GM23338 (cell line): ENCODE data around the gene GHR. TPM values are rescaled to one million over a fixed set of nuclear protein-coding genes. Genes with fewer than 3 reads are reported as not detected.

ENCODE experiments used
- ATAC-seq: fragments of 200-7000 bp; cut with Tn5 transposase; 3 replicates; pipeline ENCODE4 v1.9.1; 2020
- DNase-seq: peaks from one replicate; pipeline ENCODE4 v3.0.0-alpha.2; 2015; ENCODE audit warnings: low spot score
- H2AFZ ChIP-seq: fragments of 200-600 bp; sonication (generic); 2 replicates; pipeline ENCODE4 v1.8.0; 2016; ENCODE audit warnings: antibody characterized with exemption, mild to moderate bottlenecking, moderate library complexity
- H3F3A ChIP-seq: fragments of 200-600 bp; sonication (generic); replicated peaks from 2 replicates; pipeline ENCODE4 v1.8.0; 2017; ENCODE audit warnings: antibody characterized with exemption, mixed run types, low read depth
- H3K27ac ChIP-seq: fragments of 200-600 bp; sonication (generic); 2 replicates; pipeline ENCODE4 v1.6.1; 2016; ENCODE audit warnings: low read depth
- H3K27me3 ChIP-seq: fragments of 200-600 bp; sonication (generic); 2 replicates; pipeline ENCODE4 v1.8.0; 2016; ENCODE audit warnings: mild to moderate bottlenecking, mixed run types, moderate library complexity; ENCODE audit not compliant: insufficient read depth
- H3K36me3 ChIP-seq: fragments of 200-600 bp; sonication (generic); 2 replicates; pipeline ENCODE4 v1.8.0; 2016; ENCODE audit warnings: mild to moderate bottlenecking; ENCODE audit not compliant: insufficient read depth
- H3K4me1 ChIP-seq: fragments of 200-600 bp; sonication (generic); 2 replicates; pipeline ENCODE4 v1.8.0; 2016; ENCODE audit warnings: mild to moderate bottlenecking, moderate library complexity; ENCODE audit not compliant: insufficient read depth
- H3K4me2 ChIP-seq: fragments of 200-600 bp; sonication (generic); 2 replicates; pipeline ENCODE4 v1.7.1; 2017; ENCODE audit warnings: mixed run types
- H3K4me3 ChIP-seq: fragments of 200-600 bp; sonication (generic); 2 replicates; pipeline ENCODE4 v1.6.1; 2016; ENCODE audit warnings: mixed run types
- H3K79me2 ChIP-seq: fragments of 200-600 bp; sonication (generic); replicated peaks from 2 replicates; pipeline ENCODE4 v1.8.0; 2017; ENCODE audit warnings: mild to moderate bottlenecking; ENCODE audit not compliant: insufficient read depth
- H3K9me2 ChIP-seq: fragments of 200-600 bp; sonication (generic); 2 replicates; pipeline ENCODE4 v1.8.0; 2017; ENCODE audit not compliant: insufficient read depth
- H4K20me1 ChIP-seq: fragments of 200-600 bp; sonication (generic); replicated peaks from 2 replicates; pipeline ENCODE4 v1.8.0; 2017; ENCODE audit warnings: mild to moderate bottlenecking; ENCODE audit not compliant: insufficient read depth
- H3K27ac Mint-ChIP-seq: 2 replicates; pipeline ENCODE4 v1.8.0; 2020; ENCODE audit warnings: inconsistent platforms, mild to moderate bottlenecking, moderate library complexity, mixed read lengths
- H3K27me3 Mint-ChIP-seq: 3 replicates; pipeline ENCODE4 v1.8.0; 2022; ENCODE audit warnings: low read depth, mild to moderate bottlenecking, moderate library complexity, mixed read lengths, inconsistent platforms; ENCODE audit not compliant: insufficient read depth, poor library complexity
- H3K36me3 Mint-ChIP-seq: 3 replicates; pipeline ENCODE4 v1.8.0; 2021; ENCODE audit warnings: low read depth, mild to moderate bottlenecking, inconsistent platforms, moderate library complexity, mixed read lengths
- H3K4me1 Mint-ChIP-seq: 3 replicates; pipeline ENCODE4 v1.8.0; 2020; ENCODE audit warnings: mild to moderate bottlenecking, inconsistent platforms, mixed read lengths
- H3K4me3 Mint-ChIP-seq: 3 replicates; pipeline ENCODE4 v1.8.0; 2021; ENCODE audit warnings: moderate library complexity, mild to moderate bottlenecking, inconsistent platforms, mixed read lengths
- H3K9me3 Mint-ChIP-seq: 3 replicates; pipeline ENCODE4 v1.8.0; 2020; ENCODE audit warnings: moderate library complexity, mild to moderate bottlenecking, inconsistent platforms, mixed read lengths
- CREB1 ChIP-seq: fragments of 250-450 bp; sonication (Bioruptor Pico); IDR thresholded peaks from 2 replicates; pipeline ENCODE4 v1.5.0; 2020; ENCODE audit warnings: low read depth, mild to moderate bottlenecking, moderate library complexity
- CTCF ChIP-seq, 2 experiments: fragments of 200-600 bp in 1 of 2; sonication (generic) in 1 of 2; conservative IDR thresholded peaks; 2 replicates each; pipeline versions ENCODE4 v1.5.1 to v1.6.1; 2016 to 2017; ENCODE audit warnings: antibody characterized with exemption in 2 of 2, low read depth in 2 of 2, mild to moderate bottlenecking in 2 of 2, moderate library complexity in 1 of 2
- ETS1 ChIP-seq: IDR thresholded peaks from 2 replicates; pipeline ENCODE4 v1.6.1; 2016; ENCODE audit warnings: antibody characterized with exemption
- EZH2 ChIP-seq: fragments of 200-600 bp; sonication (generic); IDR thresholded peaks from one replicate; pipeline ENCODE4 v1.8.0; 2017; ENCODE audit warnings: antibody characterized with exemption, mild to moderate bottlenecking, low read depth; ENCODE audit not compliant: unreplicated experiment
- EZH2phosphoT487 ChIP-seq: fragments of 200-600 bp; sonication (generic); IDR thresholded peaks from one replicate; pipeline ENCODE4 v1.8.1; 2018; ENCODE audit warnings: antibody characterized with exemption; ENCODE audit not compliant: unreplicated experiment
- JUNB ChIP-seq: IDR thresholded peaks from one replicate; pipeline ENCODE4 v1.6.1; 2016; ENCODE audit warnings: antibody characterized with exemption; ENCODE audit not compliant: unreplicated experiment
- NANOG ChIP-seq: IDR thresholded peaks from 2 replicates; pipeline ENCODE4 v1.6.1; 2016; ENCODE audit warnings: antibody characterized with exemption, borderline replicate concordance
- POLR2AphosphoS5 ChIP-seq: IDR thresholded peaks from 2 replicates; pipeline ENCODE4 v1.6.1; 2016; ENCODE audit warnings: antibody characterized with exemption, low read depth
- REST ChIP-seq: IDR thresholded peaks from one replicate; pipeline ENCODE4 v1.6.1; 2018; ENCODE audit warnings: antibody characterized with exemption; ENCODE audit not compliant: unreplicated experiment
- STAT1 ChIP-seq: IDR thresholded peaks from one replicate; pipeline ENCODE4 v1.6.1; 2016; ENCODE audit warnings: antibody characterized with exemption; ENCODE audit not compliant: unreplicated experiment
- ZNF114 ChIP-seq: fragments of 250-450 bp; sonication (Bioruptor Pico); IDR thresholded peaks from 2 replicates; pipeline ENCODE4 v1.5.0; 2020; ENCODE audit warnings: mild to moderate bottlenecking, moderate library complexity
- ZNF331 ChIP-seq: fragments of 250-450 bp; sonication (Bioruptor Pico); IDR thresholded peaks from 2 replicates; pipeline ENCODE4 v1.5.0; 2020; ENCODE audit warnings: low read depth, mild to moderate bottlenecking, moderate library complexity
- ZNF462 ChIP-seq: fragments of 250-450 bp; sonication (Bioruptor Pico); IDR thresholded peaks from 2 replicates; pipeline ENCODE4 v1.5.0; 2020; ENCODE audit warnings: mild to moderate bottlenecking, moderate library complexity
- polyA plus RNA-seq: library from polyadenylated mRNA; unstranded; fragments of >200 nt; fragmentation: Nextera tagmentation; extraction: Ambion mirVana; gene quantifications from 2 replicates; pipeline ENCODE4 v1.2.1, GENCODE V29; 2016
- total RNA-seq: library from RNA; depleted of rRNA; stranded (reverse); fragments of >200 nt; shearing (Covaris generic); gene quantifications from 2 replicates; pipeline ENCODE4 v1.2.3, GENCODE V29; 2014

The GHR gene
- total and polyA plus RNA-seq, 2 experiments from 2014 or later = 0.21 to 1.9 TPM

GRCh38 chr5:42626462-42626861 is 203.2 kb downstream of the GHR start:
- H3K36me3 Mint-ChIP-seq = no peaks in the 10 kb centered on the region
- Histone ChIP-seq H3K4me1 (no peaks in the 10 kb centered on the region; the same call in 1 of the 2 replicates), H3K27ac (no peak overlapping the region), H2AFZ (no peak overlapping the region), H3K9me2 (peaks cover 2% of the 10 kb centered on the region; the same call in 1 of the 2 replicates), H3F3A (no peaks in the 10 kb centered on the region), H4K20me1 (no peaks in the 10 kb centered on the region), H3K27me3 (no peaks in the 10 kb centered on the region), H3K4me2 (peak overlapping the region; percentile 30; the same call in 1 of the 2 replicates), H3K79me2 (no peaks in the 10 kb centered on the region), H3K36me3 (no peaks in the 10 kb centered on the region), H3K4me3 (no peak overlapping the region)
- ATAC-seq (no peak), DNase-seq (no peak)
- H3K27me3 Mint-ChIP-seq = peaks cover 1% of the 10 kb centered on the region
- no peak overlapping the region for H3K4me3 Mint-ChIP-seq
- H3K4me1 Mint-ChIP-seq = peaks cover 6% of the 10 kb centered on the region
- no peak overlapping the region for H3K27ac Mint-ChIP-seq
- peaks cover 13% of the 10 kb centered on the region; the same call in 2 of the 3 replicates for H3K9me3 Mint-ChIP-seq
- TF ChIP-seq REST = no peak
- no peak for TF ChIP-seq CREB1 (CRISPR knock-in tag)
- no peak for TF ChIP-seq EZH2
- TF ChIP-seq ETS1 = no peak
- no peak for TF ChIP-seq ZNF114
- no peak for TF ChIP-seq NANOG
- no peak for TF ChIP-seq POLR2AphosphoS5
- no peak for TF ChIP-seq EZH2phosphoT487
- no peak for TF ChIP-seq JUNB
- no peak for TF ChIP-seq CTCF (conservative IDR thresholded peaks at IDR 0.05; ENCODE audit: low read depth in 2 of 2)
- TF ChIP-seq ZNF331 (CRISPR knock-in tag) = no peak
- TF ChIP-seq ZNF462 = no peak
- no peak for TF ChIP-seq STAT1
